Measurements from ENCODE around the gene ELMO1. TPM values are rescaled to one million over a fixed set of nuclear protein-coding genes. Genes with fewer than 3 reads are reported as not detected.

Gene ELMO1
- total and polyA plus RNA-seq, 2 experiments from 2014 or later: 9.6 to 10.8 TPM

- peak; percentile 10 to 18 for DNase-seq (ENCODE audit: low read depth in 1 of 2, low spot score in 1 of 2)
- Histone ChIP-seq H3K4me1 (ENCODE audit: low read depth) (no peaks in the 10 kb centered on the region), H3K9me3 (ENCODE audit: low read depth) (no peaks in the 10 kb centered on the region), H3K36me3 (no peaks in the 10 kb centered on the region), H3K27ac (no peak overlapping the region), H3K4me3 (no peak overlapping the region), H3K27me3 (no peaks in the 10 kb centered on the region)
- no peak for TF ChIP-seq CTCF (IDR thresholded peaks at IDR 0.05; ENCODE audit: low read depth, low read length)
These were observed 200.2 kb downstream of the ELMO1 start for GRCh38 chr7:37248396-37248861.

- Histone ChIP-seq H3K36me3 (no peaks in the 10 kb centered on the region), H3K4me1 (ENCODE audit: low read depth) (no peaks in the 10 kb centered on the region), H3K27me3 (no peaks in the 10 kb centered on the region), H3K9me3 (ENCODE audit: low read depth) (no peaks in the 10 kb centered on the region), H3K27ac (no peak overlapping the region), H3K4me3 (no peak overlapping the region)
- DNase-seq (ENCODE audit: low read depth in 1 of 2, low spot score in 1 of 2): peak; percentile 35 to 92
- no peak for TF ChIP-seq CTCF (IDR thresholded peaks at IDR 0.05; ENCODE audit: low read depth, low read length)
These were observed 200.8 kb downstream of the ELMO1 start for GRCh38 chr7:37247861-37248260.

- Histone ChIP-seq H3K36me3 (no peaks in the 10 kb centered on the region), H3K9me3 (ENCODE audit: low read depth) (no peaks in the 10 kb centered on the region), H3K4me1 (ENCODE audit: low read depth) (no peaks in the 10 kb centered on the region), H3K4me3 (no peak overlapping the region), H3K27me3 (no peaks in the 10 kb centered on the region), H3K27ac (no peak overlapping the region)
- DNase-seq (ENCODE audit: low read depth in 1 of 2, low spot score in 1 of 2): no peak
- no peak for TF ChIP-seq CTCF (IDR thresholded peaks at IDR 0.05; ENCODE audit: low read depth, low read length)
These were observed 203.1 kb downstream of the ELMO1 start for GRCh38 chr7:37245590-37245989.

- Histone ChIP-seq H3K36me3 (no peaks in the 10 kb centered on the region), H3K9me3 (ENCODE audit: low read depth) (no peaks in the 10 kb centered on the region), H3K4me3 (no peak overlapping the region), H3K4me1 (ENCODE audit: low read depth) (no peaks in the 10 kb centered on the region), H3K27me3 (no peaks in the 10 kb centered on the region), H3K27ac (no peak overlapping the region)
- no peak for TF ChIP-seq CTCF (IDR thresholded peaks at IDR 0.05; ENCODE audit: low read depth, low read length)
- DNase-seq (ENCODE audit: low read depth in 1 of 2, low spot score in 1 of 2): no peak
These were observed 211.8 kb downstream of the ELMO1 start for GRCh38 chr7:37236906-37237305.

- H3K36me3 ChIP-seq: no peaks in the 10 kb centered on the region
- H3K27ac ChIP-seq: no peak overlapping the region
- no peak for DNase-seq (ENCODE audit: low read depth in 1 of 2, low spot score in 1 of 2)
- H3K4me3 ChIP-seq: no peak overlapping the region
- H3K27me3 ChIP-seq: no peaks in the 10 kb centered on the region
- TF ChIP-seq CTCF (IDR thresholded peaks at IDR 0.05; ENCODE audit: low read depth, low read length): no peak
- no peaks in the 10 kb centered on the region for H3K4me1 ChIP-seq (ENCODE audit: low read depth)
- H3K9me3 ChIP-seq (ENCODE audit: low read depth): no peaks in the 10 kb centered on the region
These were observed 212.9 kb downstream of the ELMO1 start for GRCh38 chr7:37235813-37236212.

GRCh38 chr7:37234928-37235327, 213.7 kb downstream of the ELMO1 start:
- peak; percentile 48 for TF ChIP-seq CTCF (IDR thresholded peaks at IDR 0.05; ENCODE audit: low read depth, low read length)
- DNase-seq (ENCODE audit: low read depth in 1 of 2, low spot score in 1 of 2): peak; percentile 33 to 46
- H3K27me3 ChIP-seq: no peaks in the 10 kb centered on the region
- no peak overlapping the region for H3K27ac ChIP-seq
- no peaks in the 10 kb centered on the region for H3K4me1 ChIP-seq (ENCODE audit: low read depth)
- H3K9me3 ChIP-seq (ENCODE audit: low read depth): no peaks in the 10 kb centered on the region
- H3K36me3 ChIP-seq: no peaks in the 10 kb centered on the region
- no peak overlapping the region for H3K4me3 ChIP-seq
